C1 segment of cervical spinal cord (tissue), 14 donors: ENCODE measurements around the gene RHOB.
A peak's percentile ranks its signal among the peaks of the same experiment; 100 is the strongest.
"Not testable (repeated sequence)": the region's sequence is repeated elsewhere in the genome, so short reads cannot be mapped to it uniquely, and the experiment has no call there.

Experiments
- DNase-seq, 14 donors: peaks; one replicate each; lab custom pipeline; 2025; lab: John Stamatoyannopoulos, UW

Gene RHOB

GRCh38 chr2:20446917-20447436 is at the start of gene RHOB:
TSS of gene RHOB (plus strand) at chr2:20447074. CDS start at chr2:20447466, 392 bp downstream.
- peak; percentile 76 to 98 (median 94) for DNase-seq

GRCh38 chr2:20397811-20398447 is 48.9 kb upstream of the RHOB start:
- DNase-seq, result no peak

- DNase-seq, result no peak
Observed at GRCh38 chr2:20398956-20399567, 47.8 kb upstream of the RHOB start.

- no peak for DNase-seq
Observed at GRCh38 chr2:20400306-20400705, 46.6 kb upstream of the RHOB start.

- no peak for DNase-seq
Observed at GRCh38 chr2:20400787-20401488, 45.9 kb upstream of the RHOB start.

- DNase-seq, result no peak
Observed at GRCh38 chr2:20401489-20401835, 45.4 kb upstream of the RHOB start.

- DNase-seq, result no peak
Observed at GRCh38 chr2:20403774-20404312, 43.0 kb upstream of the RHOB start.

- no peak for DNase-seq
Observed at GRCh38 chr2:20404950-20405349, 41.9 kb upstream of the RHOB start.

- no peak for DNase-seq
Observed at GRCh38 chr2:20409039-20409438, 37.8 kb upstream of the RHOB start.

- no peak for DNase-seq
Observed at GRCh38 chr2:20410556-20411277, 36.2 kb upstream of the RHOB start.

GRCh38 chr2:20411361-20411894 is 35.4 kb upstream of the RHOB start:
- DNase-seq, result peak in 6 of 14 donors; percentile 21 to 60 (median 34)

GRCh38 chr2:20414806-20415205 is 32.1 kb upstream of the RHOB start:
- no peak for DNase-seq

GRCh38 chr2:20415511-20415918 is 31.4 kb upstream of the RHOB start:
- DNase-seq, result no peak

GRCh38 chr2:20416723-20417122 is 30.2 kb upstream of the RHOB start:
- DNase-seq, result no peak

GRCh38 chr2:20417230-20417821 is 29.5 kb upstream of the RHOB start:
- not testable (repeated sequence) for DNase-seq

- no peak for DNase-seq
Observed at GRCh38 chr2:20418519-20418918, 28.4 kb upstream of the RHOB start.

GRCh38 chr2:20419007-20419576 is 27.8 kb upstream of the RHOB start:
- no peak for DNase-seq

- DNase-seq, result no peak
Observed at GRCh38 chr2:20419752-20420151, 27.1 kb upstream of the RHOB start.

GRCh38 chr2:20421336-20421987 is 25.4 kb upstream of the RHOB start:
- DNase-seq, result no peak

- DNase-seq, result peak in 4 of 14 donors; percentile 44 to 70 (median 56)
Observed at GRCh38 chr2:20421988-20422370, 24.9 kb upstream of the RHOB start.
